NT2/D1 (cell line): Measurements from ENCODE around the gene LRRC18.

Experiments used
- SUZ12 ChIP-seq: IDR thresholded peaks from 2 replicates; pipeline ENCODE4 v1.6.1; 2011; ENCODE audit not compliant: insufficient read length, insufficient read depth; ENCODE audit errors: extremely low read depth
- ZNF274 ChIP-seq: IDR thresholded peaks from 2 replicates; pipeline ENCODE4 v1.6.1; 2011; ENCODE audit warnings: mild to moderate bottlenecking, low read depth, low read length

GRCh38 chr10:48906841-48907240, 32.8 kb downstream of the LRRC18 start:
- no peak for TF ChIP-seq ZNF274
- no peak for TF ChIP-seq SUZ12
